Stimulated activated CD4-positive, alpha-beta T cell treated with anti-CD3 and anti-CD28 coated beads, Interleukin-15, amount 100 ng/mL, for 48 hours (primary cell): ENCODE data around the gene BRAT1.

Source experiments
- DNase-seq, 2 donors: peaks; one replicate each; pipeline ENCODE4 v3.0.0-alpha.2; 2020; ENCODE audit warnings: low read depth in 2 of 2

Gene BRAT1

DNA sequence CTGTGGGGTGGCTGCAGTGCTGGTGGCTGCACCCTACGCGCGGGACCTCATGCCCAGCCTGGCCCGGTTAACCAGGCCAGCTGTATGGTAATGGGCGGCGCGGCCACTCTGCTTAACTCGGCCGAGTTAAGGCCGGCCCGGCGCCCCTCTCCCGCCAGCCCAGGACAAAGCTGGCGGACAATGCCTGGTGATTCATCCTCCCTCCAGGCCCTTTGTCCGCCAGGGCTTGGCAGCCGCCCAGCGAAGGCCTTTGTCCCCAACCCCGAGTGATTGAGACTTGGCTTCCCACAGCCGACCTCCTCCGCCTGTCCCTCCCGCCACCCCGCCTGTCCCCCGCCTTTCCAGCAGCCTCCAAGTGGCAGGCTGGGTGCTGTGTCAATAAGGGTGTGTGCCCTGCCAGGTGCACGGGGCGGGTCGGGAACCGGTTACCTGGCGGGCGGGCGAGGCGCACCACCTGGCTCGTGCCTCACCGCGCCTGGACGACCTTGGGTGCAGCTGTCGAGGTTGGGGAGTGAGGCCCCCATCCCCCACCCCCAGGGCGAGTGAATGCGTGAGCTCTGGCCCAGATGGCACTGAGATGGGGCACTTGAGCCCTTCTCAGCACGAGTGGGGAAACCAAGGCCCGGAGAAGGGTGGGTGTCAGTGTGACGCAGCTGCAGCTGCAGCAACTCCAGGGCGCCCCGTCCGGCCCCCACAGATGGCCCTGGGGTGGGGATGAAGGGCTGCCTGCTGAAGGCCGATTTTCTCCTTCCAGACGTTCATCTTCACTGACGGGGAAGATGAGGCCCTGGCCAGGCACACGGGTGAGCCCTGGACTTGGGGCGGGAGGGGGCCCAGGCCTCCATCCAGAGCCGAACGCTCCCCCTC is 31.1 kb downstream of the BRAT1 start:
- no peak for DNase-seq

DNA sequence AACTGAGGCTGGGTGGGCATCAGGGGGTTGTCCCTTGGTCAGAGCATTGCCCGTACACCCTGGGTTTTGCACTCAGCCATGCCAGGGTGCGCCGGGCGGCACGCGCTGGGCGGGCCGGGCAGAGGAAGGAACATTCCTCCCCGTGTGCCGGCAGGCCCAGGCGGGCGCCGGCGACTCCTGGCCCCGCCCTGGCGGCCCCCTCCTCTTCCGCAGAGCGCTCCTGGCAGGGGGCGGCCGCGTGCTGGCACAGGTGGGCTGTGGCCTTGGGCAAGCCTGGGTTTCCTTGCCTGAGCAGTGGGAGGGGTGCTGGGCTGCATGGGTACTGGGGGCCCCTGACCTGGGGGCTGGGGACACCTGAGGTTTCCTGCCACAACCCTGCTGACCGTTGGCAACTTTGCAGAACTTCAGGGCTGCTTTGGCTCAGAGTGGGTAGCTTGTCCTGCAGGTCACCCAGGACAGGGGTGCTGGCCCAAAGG is 31.8 kb downstream of the BRAT1 start:
- no peak for DNase-seq

DNA sequence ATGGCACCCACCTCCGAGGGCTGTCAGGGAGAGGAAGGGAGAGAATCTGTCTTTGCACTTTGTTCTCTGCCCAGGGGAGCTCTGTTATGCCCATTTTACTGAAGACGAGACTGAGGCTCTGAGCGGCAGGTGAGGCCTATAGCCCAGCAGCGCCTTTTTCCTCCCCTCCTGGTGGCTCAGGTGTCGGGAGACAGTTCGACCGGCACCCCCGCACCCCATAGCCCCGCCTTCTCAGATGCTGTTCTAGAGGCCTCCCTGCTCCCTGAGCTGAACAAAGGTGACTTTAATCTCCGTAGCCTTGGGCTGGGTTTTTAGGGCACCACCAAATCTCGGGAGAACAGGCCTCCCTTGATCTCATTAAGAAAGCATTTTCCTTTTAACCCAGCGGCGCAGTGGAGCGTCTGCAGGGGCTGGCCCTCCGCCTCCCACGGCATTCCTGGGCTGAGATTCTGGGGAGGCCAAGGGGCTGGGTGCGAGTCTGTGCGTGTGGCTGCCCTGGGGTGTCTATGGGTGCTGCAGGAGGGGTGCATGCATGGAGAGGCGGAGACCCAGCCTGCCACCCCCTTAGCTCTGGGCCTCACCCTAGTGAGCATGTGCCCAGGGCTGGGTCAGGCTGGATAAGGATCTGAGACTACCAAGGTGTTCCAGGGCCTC is 32.4 kb downstream of the BRAT1 start:
- DNase-seq = peak in 1 of 2 donors; percentile 39

DNA sequence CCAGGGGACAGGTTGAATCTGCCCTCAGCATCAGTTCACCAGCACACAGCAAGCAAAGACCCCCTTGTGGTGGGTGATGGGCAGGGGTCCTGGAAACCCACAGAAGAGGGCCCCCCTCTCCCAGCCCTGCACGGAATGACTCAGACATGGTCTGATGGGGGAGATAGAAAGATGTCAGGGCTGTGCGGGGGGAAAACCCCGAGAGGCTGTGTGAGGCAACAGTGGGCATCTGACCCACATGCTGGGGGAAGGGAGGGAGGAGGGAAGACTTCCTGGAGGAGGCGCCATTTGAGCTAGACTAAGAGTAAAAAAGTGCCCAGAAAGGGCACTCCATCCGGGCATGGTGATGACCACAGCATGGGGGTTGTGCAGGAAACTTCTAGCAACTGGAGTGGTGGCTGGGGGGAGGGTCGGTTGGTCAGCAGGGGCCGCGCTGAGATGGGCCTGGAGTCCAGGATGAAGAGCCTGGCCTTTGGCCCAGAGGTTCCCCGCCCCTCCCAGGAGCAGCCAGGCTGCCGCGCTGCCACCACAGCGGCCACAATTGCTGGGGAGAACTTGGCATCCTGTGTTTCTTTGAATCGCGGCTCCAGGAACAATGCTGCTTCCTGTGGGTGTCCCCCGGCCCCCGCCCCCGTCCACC is 33.3 kb downstream of the BRAT1 start:
- peak; percentile 51 to 68 for DNase-seq

DNA sequence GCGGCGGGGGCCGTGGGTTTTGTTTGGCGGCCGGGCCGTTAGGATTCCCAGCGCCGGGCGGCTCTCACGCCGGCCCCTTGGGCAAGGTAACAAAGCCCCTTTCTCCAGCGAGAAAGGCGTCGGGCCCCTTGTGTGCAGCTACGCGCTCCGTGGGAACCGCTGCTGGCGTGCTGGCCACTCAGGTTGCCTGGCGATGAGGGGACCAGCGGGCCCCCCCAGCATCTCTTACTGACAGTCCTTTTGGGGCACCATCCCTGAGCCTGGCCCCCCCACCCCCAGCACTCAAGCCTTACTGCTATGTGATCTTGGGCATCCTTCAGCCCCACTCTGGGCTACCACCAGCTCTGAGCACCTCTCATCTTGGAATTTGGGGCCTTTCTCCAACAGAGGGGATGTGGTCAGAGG is 34.0 kb downstream of the BRAT1 start:
- DNase-seq = no peak

DNA sequence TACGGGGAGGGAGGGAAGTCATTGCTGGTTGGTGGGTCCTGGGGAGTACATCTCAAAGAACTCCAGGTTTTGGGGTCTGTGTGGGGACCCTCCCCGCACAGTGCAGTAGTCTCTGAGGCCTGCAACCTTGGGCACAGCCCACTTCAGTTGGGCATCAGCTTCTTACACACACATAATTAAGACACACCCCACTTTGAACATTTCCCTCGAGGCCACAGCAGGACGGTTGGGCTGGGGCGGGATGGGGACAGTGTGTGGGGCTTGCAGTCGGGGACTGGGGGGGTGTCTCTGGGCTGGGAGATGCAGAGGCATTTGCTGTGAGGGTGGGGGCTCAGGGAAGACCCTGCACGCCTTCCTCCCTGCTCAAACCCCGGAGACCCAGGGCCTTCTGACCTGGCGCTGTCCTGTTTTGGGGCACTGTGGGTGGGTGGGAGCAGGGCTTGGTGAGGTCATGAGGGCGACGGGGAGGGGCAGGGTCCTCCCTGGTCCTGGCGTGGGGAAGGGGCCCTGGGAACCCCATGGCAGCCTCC is 34.5 kb downstream of the BRAT1 start:
- no peak for DNase-seq

DNA sequence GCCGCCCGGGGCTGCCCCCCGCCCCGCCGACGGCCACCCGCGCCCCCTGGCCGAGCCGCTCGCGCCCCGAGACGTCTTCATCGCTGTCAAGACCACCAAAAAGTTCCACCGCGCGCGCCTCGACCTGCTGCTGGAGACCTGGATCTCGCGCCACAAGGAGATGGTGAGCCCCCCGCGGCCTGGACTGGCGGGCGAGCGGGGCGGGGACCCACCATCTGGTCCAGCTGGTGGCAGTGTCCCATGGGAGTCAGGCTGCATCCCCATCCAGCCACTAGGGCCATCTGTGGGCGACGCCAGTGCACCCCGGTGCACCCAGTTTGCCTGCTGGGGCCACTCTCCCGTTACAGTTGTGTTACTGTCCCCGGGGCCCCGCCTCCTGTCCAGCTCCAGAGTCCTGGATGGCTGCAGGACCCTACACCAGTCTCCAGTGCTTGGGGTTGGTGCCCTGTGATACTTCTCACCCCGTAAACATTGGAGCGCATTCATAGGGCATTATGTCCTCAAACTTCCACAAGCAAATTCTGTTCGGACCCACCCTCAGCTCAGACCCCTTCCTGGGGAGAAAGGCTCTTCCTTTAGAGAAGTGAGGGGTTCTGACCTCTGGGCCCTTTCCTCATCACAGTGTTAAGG is 35.1 kb downstream of the BRAT1 start:
- DNase-seq = no peak

DNA sequence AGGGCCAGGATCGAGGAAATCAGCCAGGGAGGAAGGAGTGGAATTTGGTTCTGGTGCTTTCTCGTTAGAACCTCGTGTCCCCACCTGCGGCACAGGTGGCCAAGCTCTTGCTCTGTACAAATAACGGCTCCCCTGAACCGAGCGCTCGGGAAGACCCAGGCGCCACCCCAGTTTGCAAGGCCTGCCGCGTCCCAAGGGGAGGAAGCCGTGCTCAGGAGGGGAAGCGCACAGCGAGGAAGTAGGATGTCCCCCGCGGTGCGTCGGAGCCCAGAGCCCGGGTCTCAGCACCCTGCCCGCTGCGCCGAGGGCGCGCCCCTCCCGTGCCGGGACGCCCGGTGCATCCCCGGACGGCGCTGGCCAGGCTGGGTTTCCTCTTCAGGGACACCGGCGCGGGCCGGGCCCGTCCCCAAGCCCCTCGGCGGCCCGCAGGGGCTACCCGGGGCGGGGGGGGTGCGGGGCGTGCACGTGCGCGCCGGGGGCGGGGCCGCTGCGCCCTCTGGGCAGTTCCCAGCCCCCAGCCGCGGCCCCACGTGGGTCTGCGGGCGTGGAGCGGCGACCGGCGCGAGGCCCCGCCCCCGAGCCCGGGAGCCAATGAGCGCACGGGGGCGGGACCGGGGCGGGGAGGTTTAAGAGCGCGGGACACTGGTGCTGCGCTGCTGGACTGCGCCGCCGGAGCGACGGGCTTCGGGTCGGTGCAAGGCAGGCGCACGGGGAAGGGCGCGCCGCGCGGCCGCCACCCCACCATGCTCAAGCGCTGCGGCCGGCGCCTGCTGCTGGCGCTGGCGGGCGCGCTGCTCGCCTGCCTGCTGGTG is 36.0 kb downstream of the BRAT1 start, which contains the start of gene LFNG:
Gene LFNG, plus strand, starts transcription at position 656 of the 812 bp plus-strand sequence. Its CDS starts 88 bp downstream, at position 744.
- peak; percentile 56 to 78 for DNase-seq

DNA sequence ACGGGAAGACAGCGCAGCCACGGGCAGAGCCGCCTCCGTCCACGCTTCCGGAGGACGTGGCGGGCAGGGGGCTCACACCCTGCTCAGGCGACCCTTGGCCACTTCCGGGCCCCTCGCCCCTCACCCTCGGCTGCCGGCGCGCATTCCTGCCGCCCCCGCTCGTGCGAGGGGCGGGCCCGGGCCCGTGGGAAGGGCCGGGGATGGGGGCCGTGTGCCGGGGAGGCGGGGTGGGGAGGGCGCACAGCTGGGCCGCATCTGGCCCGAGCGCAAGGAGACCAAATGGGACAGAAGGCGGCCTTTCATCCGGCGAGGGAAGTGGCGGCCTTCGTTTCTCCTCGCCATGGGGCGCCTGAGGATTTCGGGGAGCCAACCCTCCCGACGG is 36.6 kb downstream of the BRAT1 start:
- no peak for DNase-seq

DNA sequence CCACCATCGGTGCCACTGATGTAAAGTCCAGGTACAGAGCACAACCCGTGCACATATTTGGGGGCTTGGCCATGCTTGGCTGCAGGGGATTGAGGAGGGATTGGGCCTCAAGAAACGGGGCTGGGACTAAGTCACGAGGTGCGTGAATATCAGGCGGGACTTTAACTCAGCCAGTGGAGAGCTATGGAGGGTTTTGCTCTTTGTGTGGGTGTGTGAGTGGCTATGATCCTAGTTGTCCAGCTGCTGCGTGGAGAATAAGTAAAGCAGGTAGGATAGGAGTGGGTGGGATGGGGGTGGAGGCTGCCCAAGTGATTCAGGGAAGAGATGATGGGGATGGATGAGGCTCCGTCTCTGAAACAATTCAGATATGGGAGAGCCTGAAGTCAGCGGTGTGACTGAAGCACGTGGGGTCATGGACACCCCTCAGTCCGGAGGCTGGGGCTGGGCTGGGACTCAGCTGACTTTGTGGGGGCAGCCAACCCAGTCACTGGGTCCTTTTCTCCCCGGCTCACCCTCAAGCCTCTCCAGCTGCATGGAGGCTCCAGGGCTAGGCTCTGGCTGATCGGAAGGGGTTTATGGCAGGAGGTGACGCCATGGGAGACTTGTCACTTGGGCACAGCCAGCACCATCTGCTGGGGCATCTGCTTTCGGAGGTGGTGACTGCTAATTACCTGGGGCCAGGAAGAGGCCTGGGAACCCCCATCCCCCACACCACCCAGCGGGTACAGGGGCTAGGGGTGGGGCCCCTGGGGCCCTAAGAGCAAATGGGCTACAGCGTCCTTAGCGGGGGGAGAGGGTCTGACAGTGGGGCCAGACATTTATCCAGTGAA is 37.4 kb downstream of the BRAT1 start:
- DNase-seq = no peak

DNA sequence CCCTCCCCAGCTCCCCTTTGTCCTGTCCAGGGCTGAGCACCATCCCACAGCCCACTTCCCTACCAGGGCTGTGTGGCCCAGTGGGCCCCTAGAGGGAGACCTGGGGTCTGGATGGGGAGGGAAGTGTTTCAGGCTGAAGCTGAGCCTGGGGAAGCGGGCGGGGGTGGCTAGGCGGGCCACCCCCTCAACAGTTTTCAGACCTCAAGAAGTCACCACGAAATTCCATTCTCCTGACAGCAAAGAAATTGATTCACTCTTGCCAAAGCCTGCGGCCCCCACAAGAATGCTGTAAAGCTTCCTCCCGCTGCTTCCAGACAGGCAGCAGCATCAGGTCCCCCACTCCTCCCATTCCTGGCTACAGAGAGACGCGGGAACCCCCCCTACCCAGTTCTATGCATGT is 38.3 kb downstream of the BRAT1 start:
- no peak for DNase-seq

DNA sequence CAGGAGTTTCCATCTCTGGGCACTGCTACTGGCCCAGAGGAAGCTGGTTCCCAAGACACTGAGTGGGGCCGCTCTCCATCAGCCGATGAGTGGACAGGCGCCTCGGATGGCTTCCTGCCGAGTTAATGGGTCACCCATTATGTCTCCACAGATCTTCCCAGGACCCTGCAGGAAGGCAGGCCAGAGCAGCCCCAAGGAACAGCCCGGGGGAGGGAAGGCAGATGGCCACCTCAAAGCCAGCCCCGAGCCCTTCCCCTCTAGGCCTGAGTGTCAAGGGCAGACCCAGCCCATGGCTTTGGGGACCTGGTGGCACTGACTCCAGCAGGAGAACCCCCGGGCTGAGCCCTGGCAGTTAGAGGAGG is 39.1 kb downstream of the BRAT1 start:
- no peak for DNase-seq

DNA sequence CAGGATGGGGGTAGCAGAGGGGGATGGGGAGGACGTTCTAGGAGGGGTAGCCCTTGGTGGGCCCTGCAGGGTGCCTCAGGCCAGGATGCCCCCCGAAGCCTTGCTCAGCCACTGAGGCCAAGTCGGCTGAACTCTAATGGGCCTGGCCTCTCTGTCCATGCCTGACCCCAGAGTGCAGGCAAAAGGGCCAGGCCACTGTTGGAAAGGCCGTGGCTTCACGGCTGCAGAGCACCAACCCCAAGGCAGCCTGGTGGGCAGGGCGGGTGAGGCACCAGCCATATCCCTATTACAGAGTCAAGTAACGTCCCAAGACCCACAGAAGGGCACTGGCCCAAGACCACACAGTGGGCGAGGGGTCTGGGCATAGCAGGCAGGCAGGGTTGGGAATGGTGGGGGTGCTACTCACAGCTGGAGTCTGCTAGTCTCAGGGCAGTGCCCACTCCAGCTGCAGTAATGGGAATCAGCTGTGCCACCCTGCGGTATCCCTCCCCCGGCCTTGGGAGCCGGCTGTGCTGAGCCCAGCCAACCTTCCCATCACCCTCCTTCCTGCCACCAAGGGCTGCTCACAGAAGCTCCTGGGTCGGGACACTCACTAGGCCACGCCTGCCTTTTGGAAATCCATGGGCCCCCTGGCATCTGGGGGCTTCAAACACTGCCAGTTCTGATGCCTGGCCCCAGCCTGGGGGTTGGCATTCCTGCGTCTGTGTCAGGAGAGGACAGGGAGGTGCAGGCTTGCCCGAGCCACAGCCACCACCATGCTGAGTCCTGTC is 39.7 kb downstream of the BRAT1 start:
- DNase-seq = no peak

DNA sequence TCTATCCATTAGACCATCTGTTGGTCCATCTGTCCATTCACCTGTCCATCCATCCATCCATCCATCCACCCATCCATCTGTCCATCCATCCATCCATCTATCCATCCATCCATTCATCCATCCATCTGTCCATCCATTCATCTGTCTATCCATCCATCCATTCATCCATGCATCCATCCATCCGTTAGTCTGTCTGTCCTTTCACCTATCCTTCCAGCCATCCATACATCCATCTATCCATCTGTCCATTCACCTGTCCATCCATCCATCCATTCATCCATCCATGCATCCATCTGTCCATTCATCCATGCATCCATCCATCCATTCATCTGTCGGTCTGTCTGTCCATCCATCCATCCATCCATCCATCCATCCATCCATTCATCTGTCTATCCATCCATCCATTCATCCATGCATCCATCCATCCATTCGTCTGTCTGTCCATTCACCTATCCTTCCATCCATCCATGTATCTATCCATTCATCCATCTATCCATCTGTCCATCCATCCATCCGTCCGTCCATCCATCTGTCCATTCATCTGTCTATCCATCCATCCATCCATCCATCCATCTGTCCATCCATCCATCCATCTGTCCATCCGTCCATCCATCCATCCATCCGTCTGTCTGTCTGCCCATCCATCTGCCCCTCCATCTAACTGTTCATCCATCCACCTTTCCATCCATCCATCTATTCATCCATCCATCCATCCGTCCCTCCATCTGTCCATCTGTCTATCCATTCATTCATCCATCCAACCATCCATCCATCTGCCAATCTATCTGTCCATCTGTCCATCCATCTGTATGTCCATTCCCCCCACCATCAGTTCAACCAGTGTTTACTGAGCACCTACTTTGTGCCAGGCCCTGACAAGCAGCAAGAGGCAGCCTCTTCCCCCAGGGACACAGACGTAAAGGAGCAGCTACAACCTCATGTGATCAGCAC is 40.6 kb downstream of the BRAT1 start:
- no peak for DNase-seq

DNA sequence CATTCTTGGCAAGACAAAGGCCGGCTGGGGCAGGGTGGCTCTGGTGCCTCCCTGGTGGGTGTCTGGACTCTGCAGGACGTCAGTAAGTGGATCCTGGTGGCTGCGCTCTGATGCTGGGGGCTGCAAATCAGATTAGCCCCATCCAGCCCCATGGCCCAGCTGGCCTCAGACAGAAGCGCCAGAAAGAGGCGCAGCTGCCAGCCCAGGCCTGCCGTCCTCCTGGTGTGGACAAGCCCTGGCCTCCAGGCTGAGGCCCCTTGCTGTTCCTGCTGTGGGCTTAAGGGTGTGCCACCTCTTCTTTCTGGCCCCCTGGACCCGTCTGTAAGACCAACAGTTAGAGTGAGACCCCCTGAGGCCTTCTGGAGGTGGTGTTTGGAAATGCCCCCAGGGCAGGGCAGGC is 41.6 kb downstream of the BRAT1 start:
- DNase-seq = no peak

DNA sequence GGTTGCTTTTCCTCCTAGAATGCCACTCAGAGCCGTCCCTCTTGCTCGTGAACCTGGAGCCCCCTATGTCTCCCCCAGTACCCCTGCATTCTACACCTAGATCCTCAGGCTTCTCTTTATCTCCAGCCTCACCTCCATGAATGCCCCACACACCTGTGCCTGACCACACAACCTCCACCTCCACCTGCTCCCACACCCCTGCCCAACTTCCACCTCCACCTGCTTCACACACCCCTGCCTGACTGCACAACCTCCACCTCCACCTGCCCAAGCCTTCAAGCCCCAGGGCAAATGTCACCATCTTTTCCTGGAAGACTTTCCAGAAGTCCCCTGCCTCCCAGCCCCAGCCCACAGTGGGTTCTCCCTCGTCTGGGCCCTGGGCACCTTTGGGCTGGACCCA is 42.6 kb downstream of the BRAT1 start:
- DNase-seq = no peak

DNA sequence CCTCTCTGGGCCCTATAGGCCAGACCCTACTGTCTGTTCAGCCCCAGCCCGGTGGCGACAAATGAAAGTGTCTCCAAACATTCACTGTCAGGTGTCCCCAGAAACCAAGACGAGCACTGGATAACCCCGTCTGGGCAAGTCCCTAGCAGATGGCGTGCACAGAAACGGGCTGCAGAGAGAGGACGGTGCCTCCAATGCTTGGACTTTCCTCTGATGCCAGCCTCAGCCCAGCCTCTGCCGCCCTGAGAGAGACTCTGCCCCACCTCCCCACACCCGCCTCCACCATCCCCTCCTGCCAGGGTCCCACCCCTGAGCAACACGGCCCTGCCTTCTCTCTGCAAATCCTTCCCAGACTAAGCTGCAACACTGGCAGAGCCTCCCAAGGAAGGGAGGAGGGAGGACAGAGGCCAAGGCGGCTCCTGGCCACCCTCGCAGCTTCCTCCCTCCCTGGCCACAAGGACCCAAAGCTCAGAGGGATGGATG is 43.1 kb downstream of the BRAT1 start:
- DNase-seq = no peak

DNA sequence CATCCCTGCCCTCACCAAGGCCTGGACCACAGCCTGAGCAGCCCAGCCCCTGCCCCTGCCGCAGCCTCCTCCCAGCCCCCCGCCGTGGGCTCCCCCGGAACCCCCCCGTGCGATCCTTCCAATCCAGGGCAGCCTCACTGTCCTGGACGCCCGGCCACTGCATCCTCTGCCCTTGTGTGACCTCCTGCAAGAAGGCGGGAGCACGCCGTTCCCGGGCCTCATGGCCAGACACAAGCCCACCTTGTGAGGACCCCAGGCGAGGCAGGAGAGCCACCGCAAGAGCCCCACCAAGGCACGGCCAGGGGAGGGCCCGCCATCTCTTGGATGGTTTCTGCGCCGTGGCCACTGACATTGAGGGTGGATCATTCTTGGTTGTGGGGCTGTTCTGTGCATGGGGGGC is 43.6 kb downstream of the BRAT1 start:
- no peak for DNase-seq
